ENCODE measurements around the gene NOTUM.

GRCh38 chr17:81968396-81968745 is 7.4 kb upstream of the NOTUM start:
- TF ChIP-seq RAD21 (IDR thresholded peaks at IDR 0.05) (no peak), CTCF (IDR thresholded peaks at IDR 0.05; ENCODE audit: low read depth, low read length, missing input control) (no peak), MAX (IDR thresholded peaks at IDR 0.05) (no peak), EGR1 (IDR thresholded peaks at IDR 0.05; ENCODE audit: low read depth in 2 of 2) (no peak), YY1 (IDR thresholded peaks at IDR 0.05) (no peak), TAF1 (conservative IDR thresholded peaks at IDR 0.05) (no peak), ATF3 (IDR thresholded peaks at IDR 0.05) (no peak), FOXA2 (IDR thresholded peaks at IDR 0.05) (no peak)

Data from liver (tissue), 3 donors.